ENCODE data around the gene EEF1AKMT3. TPM values are rescaled to one million over a fixed set of nuclear protein-coding genes. Genes with fewer than 3 reads are reported as not detected.

Gene EEF1AKMT3
- total and polyA plus RNA-seq, 4 donors, result 1.5 to 6.4 (median 2.1) TPM

GRCh38 chr12:57738661-57739237, 33.7 kb upstream of the EEF1AKMT3 start, which contains the start of gene AGAP2:
AGAP2 (minus strand) TSS chr12:57738742; CDS start chr12:57738246, 496 bp downstream.
- peak within 1 kb of the TSS in 1 of 3 donors; percentile 24 for H3K4me3 ChIP-seq (ENCODE audit: low read depth in 1 of 3, low read length in 3 of 3)
- WGBS, result 17% methylated on average over 36 of the region's 36 CpGs

More at GRCh38 chr12:57738661-57739237, 33.7 kb upstream of the EEF1AKMT3 start, which contains the start of gene AGAP2:
- TF ChIP-seq RXRA (IDR thresholded peaks at IDR 0.05) (no peak), YY1 (IDR thresholded peaks at IDR 0.05) (no peak), TAF1 (conservative IDR thresholded peaks at IDR 0.05) (no peak), RAD21 (IDR thresholded peaks at IDR 0.05) (no peak), HNF4G (IDR thresholded peaks at IDR 0.05) (no peak), ATF3 (IDR thresholded peaks at IDR 0.05) (no peak), REST (IDR thresholded peaks at IDR 0.05) (no peak), FOXA2 (IDR thresholded peaks at IDR 0.05) (no peak), GABPA (IDR thresholded peaks at IDR 0.05 in 1 of 2, conservative IDR thresholded peaks at IDR 0.05 in 1 of 2) (no peak), SP1 (IDR thresholded peaks at IDR 0.05) (no peak), HNF4A (conservative IDR thresholded peaks at IDR 0.05) (no peak), JUND (IDR thresholded peaks at IDR 0.05) (no peak), MAX (IDR thresholded peaks at IDR 0.05) (no peak), EGR1 (IDR thresholded peaks at IDR 0.05; ENCODE audit: low read depth in 2 of 2) (no peak), NR2F2 (IDR thresholded peaks at IDR 0.05) (no peak), FOXA1 (IDR thresholded peaks at IDR 0.05) (no peak)
- TF ChIP-seq, protein P1, sequence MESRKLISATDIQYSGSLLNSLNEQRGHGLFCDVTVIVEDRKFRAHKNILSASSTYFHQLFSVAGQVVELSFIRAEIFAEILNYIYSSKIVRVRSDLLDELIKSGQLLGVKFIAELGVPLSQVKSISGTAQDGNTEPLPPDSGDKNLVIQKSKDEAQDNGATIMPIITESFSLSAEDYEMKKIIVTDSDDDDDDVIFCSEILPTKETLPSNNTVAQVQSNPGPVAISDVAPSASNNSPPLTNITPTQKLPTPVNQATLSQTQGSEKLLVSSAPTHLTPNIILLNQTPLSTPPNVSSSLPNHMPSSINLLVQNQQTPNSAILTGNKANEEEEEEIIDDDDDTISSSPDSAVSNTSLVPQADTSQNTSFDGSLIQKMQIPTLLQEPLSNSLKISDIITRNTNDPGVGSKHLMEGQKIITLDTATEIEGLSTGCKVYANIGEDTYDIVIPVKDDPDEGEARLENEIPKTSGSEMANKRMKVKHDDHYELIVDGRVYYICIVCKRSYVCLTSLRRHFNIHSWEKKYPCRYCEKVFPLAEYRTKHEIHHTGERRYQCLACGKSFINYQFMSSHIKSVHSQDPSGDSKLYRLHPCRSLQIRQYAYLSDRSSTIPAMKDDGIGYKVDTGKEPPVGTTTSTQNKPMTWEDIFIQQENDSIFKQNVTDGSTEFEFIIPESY (IDR thresholded peaks at IDR 0.05), result no peak
- TF ChIP-seq, protein P2, sequence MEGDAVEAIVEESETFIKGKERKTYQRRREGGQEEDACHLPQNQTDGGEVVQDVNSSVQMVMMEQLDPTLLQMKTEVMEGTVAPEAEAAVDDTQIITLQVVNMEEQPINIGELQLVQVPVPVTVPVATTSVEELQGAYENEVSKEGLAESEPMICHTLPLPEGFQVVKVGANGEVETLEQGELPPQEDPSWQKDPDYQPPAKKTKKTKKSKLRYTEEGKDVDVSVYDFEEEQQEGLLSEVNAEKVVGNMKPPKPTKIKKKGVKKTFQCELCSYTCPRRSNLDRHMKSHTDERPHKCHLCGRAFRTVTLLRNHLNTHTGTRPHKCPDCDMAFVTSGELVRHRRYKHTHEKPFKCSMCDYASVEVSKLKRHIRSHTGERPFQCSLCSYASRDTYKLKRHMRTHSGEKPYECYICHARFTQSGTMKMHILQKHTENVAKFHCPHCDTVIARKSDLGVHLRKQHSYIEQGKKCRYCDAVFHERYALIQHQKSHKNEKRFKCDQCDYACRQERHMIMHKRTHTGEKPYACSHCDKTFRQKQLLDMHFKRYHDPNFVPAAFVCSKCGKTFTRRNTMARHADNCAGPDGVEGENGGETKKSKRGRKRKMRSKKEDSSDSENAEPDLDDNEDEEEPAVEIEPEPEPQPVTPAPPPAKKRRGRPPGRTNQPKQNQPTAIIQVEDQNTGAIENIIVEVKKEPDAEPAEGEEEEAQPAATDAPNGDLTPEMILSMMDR (IDR thresholded peaks at IDR 0.05; ENCODE audit: low read depth, low read length, missing input control), result no peak
- Histone ChIP-seq H3K4me1 (ENCODE audit: control insufficient read depth in 4 of 4, insufficient read depth in 4 of 4, low read length in 3 of 4) (peaks cover 3 to 22% (median 15%) of the 10 kb centered on the region in 4 donors), H3K9ac (ENCODE audit: low read depth in 1 of 2, low read length in 2 of 2) (no peak within 1 kb of the TSS), H3K27me3 (ENCODE audit: control insufficient read depth in 4 of 4, insufficient read depth in 4 of 4, low read length in 3 of 4) (peaks cover 0 to 10% (median 4%) of the 10 kb centered on the region in 4 donors), H3K36me3 (ENCODE audit: control insufficient read depth in 4 of 4, insufficient read depth in 3 of 4, low read depth in 1 of 4, low read length in 3 of 4) (no peaks in the 10 kb centered on the region), H3K27ac (ENCODE audit: low read depth in 1 of 2, low read length in 2 of 2) (no peak within 1 kb of the TSS), H3K9me3 (ENCODE audit: control insufficient read depth in 4 of 4, low read length in 3 of 4) (no peaks in the 10 kb centered on the region)
- no peak for DNase-seq (ENCODE audit: low spot score)

All from liver (tissue), 9 donors.